SK-N-MC (cell line): Measurements from ENCODE around the gene BCL2L1.

Source experiments
- EZH2 ChIP-seq: fragments of 200-600 bp; sonication (generic); IDR thresholded peaks from one replicate; pipeline ENCODE4 v1.6.1; 2017; ENCODE audit warnings: antibody characterized with exemption
- POLR2AphosphoS5 ChIP-seq: IDR thresholded peaks from 2 replicates; pipeline ENCODE4 v1.6.1; 2012; ENCODE audit warnings: mild to moderate bottlenecking, low read depth, low read length, borderline replicate concordance

- TF ChIP-seq EZH2: no peak
- TF ChIP-seq POLR2AphosphoS5: no peak
Measured at GRCh38 chr20:31770243-31770642, 47.6 kb upstream of the BCL2L1 start.
